NOMO-1 treated with DMSO at 0.1 percent for 48 hours (cell line): ENCODE data around the gene USP17L27.
"Not testable (repeated sequence)": the region's sequence is repeated elsewhere in the genome, so short reads cannot be mapped to it uniquely, and the experiment has no call there.

Experiments
- DNase-seq: peaks from one replicate; lab custom pipeline; 2025; ENCODE audit not compliant: unreplicated experiment; lab: John Stamatoyannopoulos, UW

Gene USP17L27

DNA sequence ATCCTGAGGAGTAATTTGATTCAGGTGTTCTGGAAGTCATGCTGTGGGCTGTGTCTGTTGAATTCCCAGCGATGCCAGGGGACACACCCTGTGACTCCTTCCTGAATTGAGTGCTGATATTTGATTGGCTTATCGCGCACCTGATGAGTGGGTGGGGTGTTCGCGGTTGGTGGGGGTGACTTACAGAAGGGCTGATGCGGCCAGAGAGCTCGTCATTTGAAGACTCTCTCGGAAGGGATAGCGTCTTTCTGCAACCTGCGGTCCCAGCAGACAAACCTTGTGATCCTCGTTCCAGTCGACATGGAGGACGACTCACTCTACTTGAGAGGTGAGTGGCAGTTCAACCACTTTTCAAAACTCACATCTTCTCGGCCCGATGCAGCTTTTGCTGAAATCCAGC lies at the start of gene USP17L27:
TSS of gene USP17L27 (plus strand) at position 301 of the 400 bp plus-strand sequence. CDS start at position 301, 0 bp downstream.
- DNase-seq = not testable (repeated sequence)

DNA sequence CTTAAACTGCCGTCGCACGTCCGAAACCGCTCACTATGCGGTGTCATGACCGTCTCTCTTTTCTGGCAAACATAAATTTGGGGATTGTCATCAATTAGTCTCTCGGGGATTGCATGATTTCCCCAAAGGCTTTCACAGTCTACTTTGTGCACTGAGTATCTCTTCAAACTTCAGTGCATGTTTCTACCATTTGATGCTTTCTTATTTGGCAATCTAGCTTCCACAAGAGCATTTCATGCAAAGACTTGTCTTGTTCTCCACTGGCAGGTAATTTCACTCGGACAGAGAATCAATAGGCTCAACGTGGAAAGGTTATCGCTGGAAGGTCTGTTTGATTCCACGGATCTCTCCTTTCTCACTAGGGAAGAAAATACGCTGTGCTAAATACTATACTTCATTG lies 19.8 kb upstream of the USP17L27 start:
- DNase-seq = not testable (repeated sequence)

GRCh38 chr4:9324865-9325264 lies 19.1 kb upstream of the USP17L27 start, which contains the start of gene USP17L24:
USP17L24 (plus strand) TSS chr4:9325165; CDS start chr4:9325165, 0 bp downstream.
- not testable (repeated sequence) for DNase-seq

GRCh38 chr4:9329611-9330010 lies 14.3 kb upstream of the USP17L27 start, which contains the start of gene USP17L25:
USP17L25 (plus strand) TSS chr4:9329911; CDS start chr4:9329911, 0 bp downstream.
- DNase-seq = not testable (repeated sequence)

DNA sequence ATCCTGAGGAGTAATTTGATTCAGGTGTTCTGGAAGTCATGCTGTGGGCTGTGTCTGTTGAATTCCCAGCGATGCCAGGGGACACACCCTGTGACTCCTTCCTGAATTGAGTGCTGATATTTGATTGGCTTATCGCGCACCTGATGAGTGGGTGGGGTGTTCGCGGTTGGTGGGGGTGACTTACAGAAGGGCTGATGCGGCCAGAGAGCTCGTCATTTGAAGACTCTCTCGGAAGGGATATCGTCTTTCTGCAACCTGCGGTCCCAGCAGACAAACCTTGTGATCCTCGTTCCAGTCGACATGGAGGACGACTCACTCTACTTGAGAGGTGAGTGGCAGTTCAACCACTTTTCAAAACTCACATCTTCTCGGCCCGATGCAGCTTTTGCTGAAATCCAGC lies 9.6 kb upstream of the USP17L27 start, which contains the start of gene USP17L26:
TSS of gene USP17L26 (plus strand) at position 301 of the 400 bp plus-strand sequence. CDS start at position 301, 0 bp downstream.
- not testable (repeated sequence) for DNase-seq

GRCh38 chr4:9339103-9339502 lies 4.8 kb upstream of the USP17L27 start, which contains the start of gene USP17L5:
USP17L5 (plus strand) TSS chr4:9339403; CDS start chr4:9339403, 0 bp downstream.
- DNase-seq = not testable (repeated sequence)

DNA sequence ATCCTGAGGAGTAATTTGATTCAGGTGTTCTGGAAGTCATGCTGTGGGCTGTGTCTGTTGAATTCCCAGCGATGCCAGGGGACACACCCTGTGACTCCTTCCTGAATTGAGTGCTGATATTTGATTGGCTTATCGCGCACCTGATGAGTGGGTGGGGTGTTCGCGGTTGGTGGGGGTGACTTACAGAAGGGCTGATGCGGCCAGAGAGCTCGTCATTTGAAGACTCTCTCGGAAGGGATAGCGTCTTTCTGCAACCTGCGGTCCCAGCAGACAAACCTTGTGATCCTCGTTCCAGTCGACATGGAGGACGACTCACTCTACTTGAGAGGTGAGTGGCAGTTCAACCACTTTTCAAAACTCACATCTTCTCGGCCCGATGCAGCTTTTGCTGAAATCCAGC lies 4.6 kb downstream of the USP17L27 start, which contains the start of gene USP17L28:
TSS of gene USP17L28 (plus strand) at position 301 of the 400 bp plus-strand sequence. CDS start at position 301, 0 bp downstream.
- not testable (repeated sequence) for DNase-seq

DNA sequence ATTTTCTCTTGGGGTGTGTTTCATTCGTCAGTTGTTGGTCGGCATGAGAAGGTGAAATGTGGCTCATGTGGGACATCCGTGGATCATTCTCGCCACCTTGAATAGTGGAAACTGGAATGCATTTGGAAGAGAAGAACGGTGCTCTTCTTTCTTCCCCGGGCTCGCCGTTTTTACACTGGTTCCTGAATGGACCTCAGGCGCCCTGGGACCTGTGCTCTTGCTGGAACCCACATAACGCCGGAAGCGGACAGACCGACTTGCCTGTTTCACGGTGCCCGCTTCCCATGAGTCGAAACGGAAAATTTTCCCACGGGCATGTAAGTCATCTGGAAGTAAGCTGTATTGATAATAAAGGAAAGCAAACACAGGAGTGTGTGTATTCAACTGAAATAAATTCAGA lies 6.9 kb downstream of the USP17L27 start:
- not testable (repeated sequence) for DNase-seq

- DNase-seq = not testable (repeated sequence)
Observed at GRCh38 chr4:9353338-9353737, 9.4 kb downstream of the USP17L27 start, which contains the start of gene USP17L29. USP17L29 (plus strand) TSS chr4:9353638; CDS start chr4:9353638, 0 bp downstream.

GRCh38 chr4:9362829-9363228 lies 18.9 kb downstream of the USP17L27 start, which contains the start of gene USP17L30:
USP17L30 (plus strand) TSS chr4:9363129; CDS start chr4:9363129, 0 bp downstream.
- not testable (repeated sequence) for DNase-seq

DNA sequence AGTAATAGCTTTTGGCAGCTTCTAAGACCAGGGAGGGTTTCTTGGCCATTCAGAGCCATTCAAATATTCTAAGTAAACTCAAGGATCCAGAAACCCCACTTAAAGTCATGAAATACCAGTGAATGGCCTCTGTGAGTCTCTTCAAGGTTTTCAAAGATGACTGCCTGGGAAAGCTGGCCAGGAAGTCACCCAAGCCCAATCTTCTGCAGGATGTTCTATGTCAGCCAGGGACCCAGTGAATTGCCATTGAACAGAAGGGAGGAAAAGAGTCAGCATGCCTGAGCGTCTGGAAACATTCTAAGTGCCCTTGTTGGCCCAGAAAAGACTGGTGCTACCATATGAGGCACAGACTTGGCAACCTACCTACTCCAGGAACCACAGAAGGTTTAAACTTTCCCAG lies 35.9 kb downstream of the USP17L27 start:
- DNase-seq = not testable (repeated sequence)

- not testable (repeated sequence) for DNase-seq
Observed at GRCh38 chr4:9381012-9381534, 37.1 kb downstream of the USP17L27 start.

DNA sequence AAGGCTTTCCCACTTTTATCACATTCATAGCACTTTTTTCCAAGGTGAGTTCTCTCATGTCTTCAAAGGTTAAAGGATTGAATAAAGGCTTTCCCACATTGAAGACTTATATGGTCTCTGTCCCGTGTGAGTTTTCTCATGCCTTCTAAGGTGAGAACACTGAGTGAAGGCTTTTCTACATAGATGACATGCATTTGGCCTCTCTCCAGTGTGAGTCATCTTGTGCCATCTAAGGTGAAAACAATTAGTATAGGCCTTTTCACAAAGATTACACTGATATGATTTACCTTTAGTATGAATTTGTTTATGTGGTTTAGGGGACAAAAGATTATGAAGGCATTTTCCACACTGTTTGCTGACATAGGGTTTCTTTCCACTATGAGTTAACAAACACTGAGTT lies 40.2 kb downstream of the USP17L27 start:
- no peak for DNase-seq

DNA sequence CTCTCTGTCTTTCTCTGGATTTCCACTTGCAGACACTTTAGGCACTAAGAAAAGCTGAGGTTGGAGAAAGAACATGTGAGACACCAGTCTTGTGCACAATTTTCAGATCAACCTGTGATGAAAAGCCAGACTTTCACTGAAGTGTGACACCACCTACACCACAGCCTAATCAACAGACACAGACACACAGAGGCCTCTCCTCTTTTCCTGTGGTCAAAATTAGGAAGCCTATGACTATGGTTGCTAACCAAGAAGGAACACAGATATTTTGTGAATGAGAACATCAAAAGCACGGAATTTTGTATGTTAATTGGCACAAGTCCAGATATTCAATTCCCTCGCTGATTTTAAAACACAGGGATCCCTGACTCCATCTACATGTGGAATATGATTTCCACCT lies 45.1 kb downstream of the USP17L27 start:
- DNase-seq = not testable (repeated sequence)
